HG03139 (cell line): ENCODE results near the gene ANO7.
"Not testable (repeated sequence)": the region's sequence is repeated elsewhere in the genome, so short reads cannot be mapped to it uniquely, and the experiment has no call there.

Experiments used
- ATAC-seq: cut with Tn5 transposase; IDR thresholded peaks from one replicate; pipeline ENCODE4 v1.9.1; 2021; ENCODE audit not compliant: unreplicated experiment

The ANO7 gene

GRCh38 chr2:241189093-241189855, 797 bp downstream of the ANO7 start:
- ATAC-seq, result no peak

- ATAC-seq, result no peak
These were observed 1.4 kb downstream of the ANO7 start for GRCh38 chr2:241189856-241190201.

- ATAC-seq, result no peak
These were observed 2.0 kb downstream of the ANO7 start for GRCh38 chr2:241190291-241190981.

- ATAC-seq, result no peak
These were observed 2.6 kb downstream of the ANO7 start for GRCh38 chr2:241191081-241191480.

- ATAC-seq, result no peak
These were observed 4.8 kb downstream of the ANO7 start for GRCh38 chr2:241193271-241193670.

- ATAC-seq, result no peak
These were observed 6.3 kb downstream of the ANO7 start for GRCh38 chr2:241194811-241195210.

- no peak for ATAC-seq
These were observed 7.1 kb downstream of the ANO7 start for GRCh38 chr2:241195506-241196130.

GRCh38 chr2:241197246-241197645, 8.8 kb downstream of the ANO7 start:
- not testable (repeated sequence) for ATAC-seq

- ATAC-seq, result no peak
These were observed 9.5 kb downstream of the ANO7 start for GRCh38 chr2:241197947-241198346.

- no peak for ATAC-seq
These were observed 10.2 kb downstream of the ANO7 start for GRCh38 chr2:241198381-241199279.

- no peak for ATAC-seq
These were observed 10.8 kb downstream of the ANO7 start for GRCh38 chr2:241199286-241199685.

GRCh38 chr2:241199897-241200821, 11.7 kb downstream of the ANO7 start:
- no peak for ATAC-seq

- ATAC-seq, result no peak
These were observed 12.4 kb downstream of the ANO7 start for GRCh38 chr2:241200822-241201395.

- ATAC-seq, result no peak
These were observed 13.2 kb downstream of the ANO7 start for GRCh38 chr2:241201445-241202267.

GRCh38 chr2:241202268-241202585, 13.8 kb downstream of the ANO7 start:
- no peak for ATAC-seq

- ATAC-seq, result no peak
These were observed 14.2 kb downstream of the ANO7 start for GRCh38 chr2:241202681-241203080.

- no peak for ATAC-seq
These were observed 14.9 kb downstream of the ANO7 start for GRCh38 chr2:241203218-241204009.

GRCh38 chr2:241204010-241204384, 15.5 kb downstream of the ANO7 start:
- no peak for ATAC-seq
